Aorta (tissue), 5 donors: Measurements from ENCODE around the gene DLX6. TPM values are rescaled to one million over a fixed set of nuclear protein-coding genes. Genes with fewer than 3 reads are reported as not detected.

ENCODE experiments used
- ATAC-seq: fragments of 200-7000 bp; cut with Tn5 transposase; one replicate; pipeline ENCODE4 v1.9.1; 2022; ENCODE audit warnings: moderate library complexity; ENCODE audit not compliant: low FRiP score
- DNase-seq, 2 donors: peaks; one replicate each; pipeline ENCODE4 v3.0.0-alpha.2; 2020
- H3K27ac ChIP-seq, 2 donors: one replicate each; pipeline ENCODE4 v1.5.1; 2013; ENCODE audit warnings: low read length in 2 of 2, mild to moderate bottlenecking in 2 of 2, moderate library complexity in 2 of 2, control low read depth in 1 of 2, inconsistent platforms in 1 of 2, low read depth in 1 of 2
- H3K27me3 ChIP-seq, 2 donors: one replicate each; pipeline ENCODE4 v1.6.1; 2013; ENCODE audit warnings: control low read depth in 1 of 2, low read length in 1 of 2, mild to moderate bottlenecking in 1 of 2, moderate library complexity in 1 of 2; ENCODE audit not compliant: insufficient read depth in 2 of 2, control insufficient read depth in 1 of 2
- H3K36me3 ChIP-seq, 2 donors: one replicate each; pipeline ENCODE4 v1.6.1; 2013; ENCODE audit warnings: control low read depth in 1 of 2, low read length in 1 of 2, mild to moderate bottlenecking in 1 of 2; ENCODE audit not compliant: insufficient read depth in 2 of 2, control insufficient read depth in 1 of 2
- H3K4me1 ChIP-seq, 2 donors: one replicate each; pipeline ENCODE4 v1.6.1; 2013; ENCODE audit warnings: low read length in 2 of 2, control low read depth in 1 of 2, mild to moderate bottlenecking in 1 of 2, moderate library complexity in 1 of 2; ENCODE audit not compliant: insufficient read depth in 2 of 2, control insufficient read depth in 1 of 2
- H3K4me3 ChIP-seq, 2 donors: one replicate each; pipeline ENCODE4 v1.5.1; 2013; ENCODE audit warnings: low read length in 2 of 2, control low read depth in 1 of 2, mild to moderate bottlenecking in 1 of 2
- H3K9me3 ChIP-seq: one replicate; pipeline ENCODE4 v1.6.1; 2013; ENCODE audit warnings: mild to moderate bottlenecking, low read length; ENCODE audit not compliant: control insufficient read depth
- WGBS, 2 donors: extraction: QIAGEN DNeasy Blood & Tissue Kit; methylation state at CpG; one replicate each; pipeline ENCODE4 v1.1.7; 2013; 5-methylcytosine and 5-hydroxymethylcytosine counted together
- intact Hi-C, 2 donors: fragments of 100-400 bp; cut with DNase I; formaldehyde crosslinking; loops; one replicate each; pipeline versions ENCODE4 v1.14.2 to v1.15.0; 2022
- polyA plus RNA-seq, 2 donors: library from polyadenylated mRNA; stranded (reverse); fragments of 200-250 nt; gene quantifications; one replicate each; pipeline ENCODE4 v1.2.3, GENCODE V29; 2013
- total RNA-seq, 2 donors: library from RNA; stranded (reverse); fragmentation: NEBNext Ultra II Directional; extraction: Animal tissue kit (Norgen Biotek cat#: 25700); gene quantifications; one replicate each; pipeline ENCODE4 v1.2.1, GENCODE V29; 2021
- donor health status: healthy with polysubstance abuse.
- donor health status: Bipolar disorder and iron deficiency.
- donor health status: DM: no; HTN: no; CAD: no.
- donor health status: DM: no; HTN: no; CAD: no.
- donor health status: DM: yes; HTN: yes; CAD: no.

The DLX6 gene
- total and polyA plus RNA-seq, 4 donors = 0.13 to 0.27 (median 0.19) TPM; not detected in 1

DNA sequence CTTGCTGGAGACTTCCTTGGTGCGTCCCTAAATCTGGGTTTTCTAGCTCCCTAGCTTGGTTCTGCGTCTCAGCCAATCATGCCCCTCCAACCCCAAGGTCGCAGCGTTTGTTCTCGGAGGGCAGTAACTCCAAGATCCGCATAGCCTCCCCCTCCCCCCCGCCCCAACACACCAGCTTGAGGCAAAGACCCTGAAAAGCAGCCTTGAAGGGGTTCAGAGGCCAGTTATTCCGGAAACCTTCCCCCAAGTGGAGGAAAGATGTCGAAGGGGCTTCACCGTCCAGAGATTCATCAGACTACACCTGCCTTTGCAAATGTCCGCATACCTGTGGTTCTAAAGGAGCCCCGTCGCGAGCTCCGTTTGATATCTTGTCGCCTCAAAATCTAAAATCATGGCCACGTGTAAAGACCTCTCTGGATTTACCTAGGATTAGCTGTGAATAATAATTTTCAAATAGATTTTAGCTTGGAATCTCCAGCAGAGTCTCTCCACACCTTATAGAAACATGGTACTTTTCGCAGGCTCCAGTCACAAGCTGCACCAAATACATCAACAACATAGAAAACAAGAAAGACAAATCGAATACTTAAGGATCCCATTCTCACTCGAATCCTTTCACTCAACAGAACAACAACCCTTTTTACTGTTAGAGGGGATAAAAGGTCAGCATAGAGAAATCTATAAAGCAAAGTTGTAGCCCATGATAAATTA, 7.9 kb downstream of the DLX6 start:
- 5 to 11% methylated on average over 20 of the region's 20 CpGs for WGBS, 2 donors
- Histone ChIP-seq H3K4me3 (no peak overlapping the region), H3K27ac (no peak overlapping the region), H3K4me1 (no peaks in the 10 kb centered on the region), H3K9me3 (peaks cover 2% of the 10 kb centered on the region), H3K27me3 (no peaks in the 10 kb centered on the region), H3K36me3 (no peaks in the 10 kb centered on the region)
- DNase-seq (no peak), ATAC-seq (no peak)
- intact Hi-C loops = no loop called here

GRCh38 chr7:97013845-97014134, 8.4 kb downstream of the DLX6 start:
- Histone ChIP-seq H3K27ac (no peak overlapping the region), H3K4me3 (no peak overlapping the region), H3K36me3 (no peaks in the 10 kb centered on the region), H3K9me3 (peaks cover 2% of the 10 kb centered on the region), H3K27me3 (no peaks in the 10 kb centered on the region), H3K4me1 (no peaks in the 10 kb centered on the region)
- ATAC-seq (no peak), DNase-seq (no peak)
- 18% methylated on average over 1 of the region's 1 CpG for WGBS, 2 donors
- intact Hi-C loops = no loop called here

GRCh38 chr7:97014145-97014750, 8.9 kb downstream of the DLX6 start:
- no peak for DNase-seq
- ATAC-seq = no peak
- Histone ChIP-seq H3K27me3 (no peaks in the 10 kb centered on the region), H3K4me3 (no peak overlapping the region), H3K36me3 (no peaks in the 10 kb centered on the region), H3K27ac (no peak overlapping the region), H3K9me3 (peaks cover 2% of the 10 kb centered on the region), H3K4me1 (no peaks in the 10 kb centered on the region)
- WGBS, 2 donors = 14 to 16% methylated on average over 5 of the region's 5 CpGs
- intact Hi-C loops = no loop called here

GRCh38 chr7:97015279-97015678, 9.9 kb downstream of the DLX6 start:
- Histone ChIP-seq H3K9me3 (no peaks in the 10 kb centered on the region), H3K4me1 (no peaks in the 10 kb centered on the region), H3K36me3 (no peaks in the 10 kb centered on the region), H3K4me3 (no peak overlapping the region), H3K27ac (no peak overlapping the region), H3K27me3 (no peaks in the 10 kb centered on the region)
- intact Hi-C loops = no loop called here
- DNase-seq = no peak
- WGBS, 2 donors = 16 to 23% methylated on average over 3 of the region's 3 CpGs
- no peak for ATAC-seq

DNA sequence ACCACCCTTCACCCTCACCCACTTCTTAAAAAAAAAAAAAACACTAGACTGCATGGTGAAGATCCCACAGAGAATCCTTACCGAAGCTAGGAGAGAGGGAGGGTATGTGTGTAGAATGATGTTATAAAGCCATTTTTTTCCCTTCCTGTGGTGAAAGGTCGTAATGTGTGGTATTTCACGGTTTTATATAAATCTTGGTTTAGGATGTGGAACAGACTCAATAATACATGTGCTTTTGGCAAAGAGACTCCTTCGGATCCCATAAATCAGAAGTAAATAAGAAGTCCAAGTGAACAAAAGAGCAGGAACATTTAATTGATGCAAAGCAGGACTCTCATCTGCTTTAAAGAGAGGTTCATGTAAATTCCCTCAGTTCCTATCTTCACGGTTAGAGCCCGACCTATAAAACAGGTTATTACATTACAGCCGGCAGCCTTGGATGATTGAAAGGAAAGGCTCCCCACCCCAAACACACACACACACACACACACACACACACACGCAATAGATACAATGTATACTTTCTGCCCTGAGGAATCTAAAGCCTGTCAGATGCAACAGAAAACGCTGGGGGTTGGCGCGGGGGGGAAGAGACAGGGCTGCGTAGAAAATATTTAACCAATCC, 10.5 kb downstream of the DLX6 start:
- Histone ChIP-seq H3K36me3 (no peaks in the 10 kb centered on the region), H3K9me3 (no peaks in the 10 kb centered on the region), H3K4me3 (no peak overlapping the region), H3K4me1 (no peaks in the 10 kb centered on the region), H3K27me3 (no peaks in the 10 kb centered on the region), H3K27ac (no peak overlapping the region)
- no peak for DNase-seq
- WGBS, 2 donors = 5 to 8% methylated on average over 12 of the region's 12 CpGs
- no peak for ATAC-seq
- intact Hi-C loops = no loop called here

DNA sequence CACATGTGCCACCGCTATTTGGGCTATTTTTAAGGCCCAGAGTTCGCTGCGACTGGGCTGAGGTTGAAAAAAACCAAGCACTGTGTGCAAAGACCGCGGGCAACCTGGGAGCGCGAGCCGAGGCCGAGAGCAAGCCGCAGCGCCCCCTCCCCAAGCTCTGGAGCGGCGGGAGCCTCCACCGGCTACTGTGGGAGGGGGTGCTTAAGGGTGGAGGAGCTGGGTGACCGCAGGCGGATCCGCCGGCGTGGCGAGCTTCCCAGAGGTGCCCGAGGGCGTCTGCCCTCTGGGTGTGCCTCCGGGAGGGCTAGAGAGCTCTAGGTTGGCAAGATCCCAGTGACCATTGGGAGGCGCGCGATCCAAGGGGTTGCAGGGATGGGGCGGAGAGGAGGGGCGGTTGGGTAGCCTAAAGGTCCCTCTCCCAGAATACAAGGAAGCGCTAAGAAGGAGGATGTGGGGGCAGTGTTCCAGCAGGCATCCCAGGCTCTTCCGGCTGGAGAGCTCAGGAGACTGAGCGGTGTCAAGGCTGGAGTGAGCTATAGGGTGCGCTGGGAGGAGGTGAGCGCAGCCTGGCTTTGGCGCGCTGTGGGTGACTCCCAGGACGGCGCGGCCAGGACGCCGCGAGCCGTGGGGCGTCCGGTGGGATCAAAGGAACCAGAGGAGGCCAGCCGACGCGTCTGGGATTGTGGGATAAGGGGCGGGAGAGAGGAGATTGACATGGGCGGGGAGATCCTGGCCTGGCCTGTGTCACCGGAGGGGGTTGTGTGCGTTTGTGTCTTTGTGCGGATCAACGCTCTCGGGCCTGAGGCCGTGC, 11.2 kb downstream of the DLX6 start:
- DNase-seq = no peak
- H3K27ac ChIP-seq = no peak overlapping the region
- no peaks in the 10 kb centered on the region for H3K27me3 ChIP-seq
- H3K9me3 ChIP-seq = no peaks in the 10 kb centered on the region
- intact Hi-C loops = no loop called here
- WGBS, 2 donors = 2% methylated on average over 53 to 55 of the region's 55 CpGs
- no peak overlapping the region for H3K4me3 ChIP-seq
- H3K36me3 ChIP-seq = no peaks in the 10 kb centered on the region
- ATAC-seq = peak; percentile 58
- no peaks in the 10 kb centered on the region for H3K4me1 ChIP-seq

DNA sequence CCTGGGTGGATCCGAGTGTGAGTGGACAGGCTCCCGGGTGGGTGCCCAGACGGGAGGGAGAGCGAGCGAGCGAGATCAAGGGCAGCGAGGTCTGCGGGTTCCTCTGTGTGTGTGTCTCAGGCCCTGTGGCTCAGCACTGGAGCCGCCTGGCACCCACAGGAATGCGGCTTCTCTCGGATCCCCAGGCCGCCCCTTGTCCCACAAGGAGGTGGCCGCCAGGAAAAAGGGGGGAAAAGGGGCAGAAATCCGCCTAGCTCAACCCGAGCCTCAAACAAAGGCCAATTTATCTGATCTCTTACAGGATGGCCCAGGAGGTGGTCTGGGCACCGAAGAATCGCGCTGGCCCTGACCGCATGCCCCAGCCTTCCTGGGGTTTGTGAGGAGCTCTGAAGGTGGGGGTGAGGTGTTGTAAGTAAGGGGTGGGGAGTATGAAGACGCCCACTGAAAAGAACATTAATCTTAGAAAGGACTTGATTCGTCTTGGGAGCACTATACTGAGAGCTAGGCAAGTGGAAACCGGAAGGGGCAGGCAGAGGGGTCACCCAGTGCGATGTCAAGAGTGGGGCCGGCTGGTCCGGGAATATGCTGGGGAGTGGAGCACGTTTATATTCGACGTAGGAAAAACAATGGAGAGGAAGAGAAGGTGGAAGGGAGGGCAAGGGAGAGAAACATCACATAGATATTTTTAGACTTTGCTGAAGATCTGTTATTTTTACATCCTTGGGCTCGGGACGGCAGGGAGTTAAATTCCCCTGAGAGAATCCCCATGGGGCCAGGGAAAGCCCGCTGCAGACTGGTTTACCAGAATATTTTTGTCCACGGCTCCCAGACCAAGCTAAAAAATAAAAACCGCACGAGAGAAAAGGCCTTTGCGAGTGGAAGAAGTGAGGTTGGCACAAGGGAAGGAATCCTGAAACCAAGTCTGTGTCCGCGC, 12.1 kb downstream of the DLX6 start:
- Histone ChIP-seq H3K27ac (no peak overlapping the region), H3K9me3 (no peaks in the 10 kb centered on the region), H3K4me3 (no peak overlapping the region), H3K36me3 (no peaks in the 10 kb centered on the region), H3K27me3 (no peaks in the 10 kb centered on the region), H3K4me1 (no peaks in the 10 kb centered on the region)
- DNase-seq (no peak), ATAC-seq (no peak)
- intact Hi-C loops = no loop called here
- 6 to 12% methylated on average over 37 of the region's 37 CpGs for WGBS, 2 donors

- DNase-seq = no peak
- ATAC-seq = no peak
- H3K27ac ChIP-seq = no peak overlapping the region
- H3K9me3 ChIP-seq = no peaks in the 10 kb centered on the region
- H3K36me3 ChIP-seq = no peaks in the 10 kb centered on the region
- no peak overlapping the region for H3K4me3 ChIP-seq
- no peaks in the 10 kb centered on the region for H3K27me3 ChIP-seq
- WGBS, 2 donors = 3% methylated on average over 22 of the region's 22 CpGs
- H3K4me1 ChIP-seq = no peaks in the 10 kb centered on the region
- intact Hi-C loops = no loop called here
Observed at GRCh38 chr7:97018126-97018601, 12.8 kb downstream of the DLX6 start.
